AG04449 (cell line): ENCODE measurements around the gene CX3CL1.
"Not testable (repeated sequence)": the region's sequence is repeated elsewhere in the genome, so short reads cannot be mapped to it uniquely, and the experiment has no call there.

Experiments
- CTCF ChIA-PET: fragments of 350-600 bp; formaldehyde crosslinking; extraction: SDS; loops from one replicate; lab custom pipeline; 2021; ENCODE audit warnings: antibody characterized with exemption; lab: Yijun Ruan, JAX
- POLR2A ChIA-PET: fragments of 400-600, 350-600 bp; formaldehyde crosslinking; extraction: SDS; loops from one replicate; lab custom pipeline; 2020; ENCODE audit warnings: antibody characterized with exemption, inconsistent platforms; lab: Yijun Ruan, JAX
- DNase-seq: peaks from one replicate; pipeline ENCODE4 v3.0.0-alpha.2; 2010; ENCODE audit warnings: low read depth, low spot score
- H3K4me3 ChIP-seq: 2 replicates; pipeline ENCODE4 v1.5.1; 2011; ENCODE audit warnings: low read depth, mild to moderate bottlenecking, control low read depth, low read length
- CTCF ChIP-seq: IDR thresholded peaks from one replicate; pipeline ENCODE4 v1.5.1; 2011; ENCODE audit warnings: mild to moderate bottlenecking, moderate library complexity, low read length, control low read depth, inconsistent platforms; ENCODE audit not compliant: insufficient read depth; ENCODE audit errors: missing control alignments

CX3CL1 gene

DNA sequence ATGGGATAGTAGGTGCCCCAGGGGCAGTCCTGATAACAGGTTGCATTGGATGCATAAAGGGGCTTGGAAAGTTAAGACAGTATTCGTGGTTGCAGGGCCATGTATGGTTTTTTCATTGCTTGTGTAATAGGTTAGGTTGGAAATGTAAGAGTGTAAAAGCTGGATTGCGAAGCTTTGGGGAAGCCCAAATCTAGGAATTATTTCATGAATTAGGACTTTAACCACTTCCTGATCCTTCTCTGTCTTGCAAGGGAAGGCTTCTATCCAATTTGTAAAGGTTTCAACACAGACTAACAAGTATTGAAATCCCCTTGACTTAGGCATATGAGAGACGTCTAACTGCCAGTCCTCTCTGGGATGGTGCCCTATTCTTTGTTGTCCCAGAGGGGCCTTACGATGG is 24.5 kb downstream of the CX3CL1 start:
- POLR2A ChIA-PET: no interaction called here
- CTCF ChIA-PET: interaction anchor here (0.9 kb wide), 1 partner anchor 98 kb away, joined by 3 read pairs; no protein-coding TSS in a partner anchor

DNA sequence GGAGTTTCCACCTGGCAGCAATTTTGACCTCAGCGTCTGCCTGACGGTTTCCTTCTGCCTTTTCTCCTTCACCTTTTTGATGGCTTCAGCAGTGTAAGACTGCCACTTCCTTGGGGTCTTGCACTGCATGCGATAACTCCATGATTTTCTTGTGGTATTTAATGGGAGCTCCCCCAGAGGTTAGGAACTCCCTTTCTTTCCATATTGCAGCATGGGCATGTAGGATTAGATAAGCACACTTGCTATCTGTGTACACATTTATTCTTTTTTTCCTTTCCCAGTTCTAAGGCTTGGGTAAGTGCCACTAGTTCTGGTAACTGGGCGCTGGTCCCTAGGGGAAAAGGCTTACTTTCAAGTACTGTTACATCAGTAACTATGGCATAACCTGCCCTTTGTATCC is 25.2 kb downstream of the CX3CL1 start:
- CTCF ChIA-PET: interaction anchor here (0.9 to 3.4 kb wide), 2 partner anchors 20 to 98 kb away, joined by 3 to 23 read pairs; no protein-coding TSS in a partner anchor
- POLR2A ChIA-PET, DNase-seq, H3K4me3 ChIP-seq: not testable (repeated sequence)

More for the DNA sequence above, 24.5 kb downstream of the CX3CL1 start:
- no peak for DNase-seq
- H3K4me3 ChIP-seq: no peak overlapping the region
- no peak for TF ChIP-seq CTCF

DNA sequence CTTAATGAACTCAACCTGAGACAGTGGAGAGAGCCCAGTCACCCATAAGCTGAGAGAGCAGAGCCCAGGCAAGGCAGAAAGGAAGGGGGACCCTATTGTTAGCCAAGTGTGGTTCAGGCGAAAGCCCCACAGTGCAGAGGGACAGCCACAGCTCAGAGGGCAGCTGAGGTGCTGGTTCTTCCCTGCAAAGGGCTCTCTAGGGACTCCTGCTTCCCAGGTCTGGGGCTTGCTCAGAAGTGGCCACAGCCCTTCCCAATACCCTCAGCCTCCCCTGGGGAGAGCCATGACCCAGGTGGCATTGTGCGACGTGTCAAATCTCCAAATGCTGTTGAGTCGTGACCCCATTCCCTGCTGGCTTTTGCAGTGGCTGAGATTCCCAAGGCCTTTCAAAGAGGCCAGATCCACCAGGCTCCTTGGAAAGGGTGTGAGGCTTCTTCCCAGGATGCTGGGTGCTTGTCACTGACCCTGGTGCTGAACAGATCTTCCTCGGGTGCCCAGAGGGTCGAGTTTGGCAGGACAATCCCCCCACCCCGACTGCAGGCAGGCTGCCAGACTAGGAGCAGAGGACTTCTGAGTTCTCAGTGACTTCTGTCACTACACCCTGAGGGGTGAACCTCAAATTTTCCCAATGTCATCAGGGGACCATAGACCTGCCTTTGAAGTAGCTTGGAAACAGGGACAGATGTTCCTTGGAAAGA is 29.8 kb downstream of the CX3CL1 start:
- no peak for DNase-seq
- CTCF ChIA-PET: interaction anchor here (1.2 to 2.5 kb wide), 3 partner anchors 16 to 101 kb away, joined by 3 to 19 read pairs (median 4); no protein-coding TSS in a partner anchor
- H3K4me3 ChIP-seq: no peak overlapping the region
- no peak for TF ChIP-seq CTCF
- POLR2A ChIA-PET: no interaction called here

GRCh38 chr16:57403965-57404817 is 31.9 kb downstream of the CX3CL1 start, which contains the start of gene CCL17:
TSS of gene CCL17 (plus strand) at chr16:57404767. CDS start at chr16:57413933, 9,166 bp downstream.
- POLR2A ChIA-PET: no interaction called here
- no peak for TF ChIP-seq CTCF
- no peak for DNase-seq
- CTCF ChIA-PET: interaction anchor here (0.8 to 3.8 kb wide), 4 partner anchors 14 to 103 kb away, joined by 3 to 56 read pairs (median 4); no protein-coding TSS in a partner anchor
- H3K4me3 ChIP-seq: no peak within 1 kb of the TSS

DNA sequence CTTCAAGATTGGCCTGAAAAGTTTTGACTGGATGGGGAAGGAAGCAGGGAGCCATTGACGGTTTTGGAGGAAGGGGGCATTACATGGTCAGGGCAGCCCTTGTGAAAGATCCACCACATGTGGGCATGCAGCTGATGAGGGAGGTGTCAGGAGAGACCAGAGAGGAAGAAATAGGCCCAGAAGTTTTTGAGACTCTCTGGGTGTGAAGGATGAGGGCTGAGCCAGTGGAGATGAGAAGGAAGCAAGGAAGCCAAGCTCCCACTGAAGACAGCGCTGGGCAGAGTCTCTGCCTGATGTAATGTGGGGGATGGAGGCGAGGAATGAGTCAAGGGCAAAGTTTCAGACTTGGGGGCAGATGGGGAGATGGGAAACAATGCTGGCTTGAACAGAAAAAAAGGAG is 32.8 kb downstream of the CX3CL1 start:
- CTCF ChIA-PET: interaction anchor here (0.8 to 3.8 kb wide), 6 partner anchors 10 to 104 kb away, joined by 3 to 56 read pairs (median 4); no protein-coding TSS in a partner anchor
- POLR2A ChIA-PET: no interaction called here
- no peak for DNase-seq
- TF ChIP-seq CTCF: no peak
- no peak overlapping the region for H3K4me3 ChIP-seq

GRCh38 chr16:57406881-57407280 is 34.6 kb downstream of the CX3CL1 start:
- no peak for TF ChIP-seq CTCF
- DNase-seq: no peak
- ChIA-PET POLR2A (no interaction called here), CTCF (interaction anchor here (0.9 to 3.8 kb wide), 4 partner anchors 11 to 107 kb away, joined by 3 to 56 read pairs (median 4); no protein-coding TSS in a partner anchor)
- no peak overlapping the region for H3K4me3 ChIP-seq
